Epithelial cell of esophagus (primary cell): ENCODE measurements around the gene PYM1.

Source experiments
- DNase-seq: peaks from one replicate; pipeline ENCODE4 v3.0.0; 2010; ENCODE audit warnings: low read depth
- H3K4me3 ChIP-seq: 2 replicates; pipeline ENCODE4 v1.5.1; 2011; ENCODE audit warnings: mild to moderate bottlenecking, low read length, control low read depth
- TF ChIP-seq, protein P1 (sequence below): IDR thresholded peaks from 2 replicates; pipeline ENCODE4 v1.5.1; 2011; ENCODE audit warnings: low read depth, mild to moderate bottlenecking, low read length, control low read depth, inconsistent platforms; ENCODE audit not compliant: insufficient read depth; ENCODE audit errors: missing control alignments

Gene PYM1

DNA sequence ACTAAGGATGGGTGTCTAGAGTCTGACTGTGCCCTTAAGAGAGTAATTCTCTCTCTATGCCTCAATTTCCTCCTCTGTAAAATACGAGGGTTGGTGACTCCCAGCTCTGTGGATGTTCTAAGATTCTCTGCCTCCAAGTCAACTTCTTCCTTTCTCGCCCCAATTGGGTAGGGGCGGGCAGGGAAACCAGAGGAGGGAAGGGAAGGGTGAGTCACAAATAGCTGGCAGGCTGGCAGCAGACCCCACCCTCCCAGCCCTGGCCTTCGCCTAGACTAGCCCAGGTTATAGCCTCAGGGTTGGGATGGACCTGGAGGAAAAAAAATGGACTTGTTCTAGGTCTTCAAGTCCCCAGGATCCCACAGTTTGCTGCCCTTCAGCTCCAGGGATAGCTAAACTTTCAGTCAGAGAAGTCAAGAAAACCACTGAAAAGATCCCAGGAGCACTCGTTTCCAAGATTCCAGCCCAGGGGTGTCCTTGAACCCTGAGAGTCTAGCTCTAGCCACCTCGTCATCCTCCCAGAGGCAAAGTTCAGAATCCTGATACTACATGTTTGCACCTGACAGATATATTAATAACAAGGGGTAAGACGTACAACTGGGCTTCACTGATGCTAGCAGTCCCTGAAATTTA, 5.6 kb upstream of the PYM1 start:
- TF ChIP-seq, protein P1, sequence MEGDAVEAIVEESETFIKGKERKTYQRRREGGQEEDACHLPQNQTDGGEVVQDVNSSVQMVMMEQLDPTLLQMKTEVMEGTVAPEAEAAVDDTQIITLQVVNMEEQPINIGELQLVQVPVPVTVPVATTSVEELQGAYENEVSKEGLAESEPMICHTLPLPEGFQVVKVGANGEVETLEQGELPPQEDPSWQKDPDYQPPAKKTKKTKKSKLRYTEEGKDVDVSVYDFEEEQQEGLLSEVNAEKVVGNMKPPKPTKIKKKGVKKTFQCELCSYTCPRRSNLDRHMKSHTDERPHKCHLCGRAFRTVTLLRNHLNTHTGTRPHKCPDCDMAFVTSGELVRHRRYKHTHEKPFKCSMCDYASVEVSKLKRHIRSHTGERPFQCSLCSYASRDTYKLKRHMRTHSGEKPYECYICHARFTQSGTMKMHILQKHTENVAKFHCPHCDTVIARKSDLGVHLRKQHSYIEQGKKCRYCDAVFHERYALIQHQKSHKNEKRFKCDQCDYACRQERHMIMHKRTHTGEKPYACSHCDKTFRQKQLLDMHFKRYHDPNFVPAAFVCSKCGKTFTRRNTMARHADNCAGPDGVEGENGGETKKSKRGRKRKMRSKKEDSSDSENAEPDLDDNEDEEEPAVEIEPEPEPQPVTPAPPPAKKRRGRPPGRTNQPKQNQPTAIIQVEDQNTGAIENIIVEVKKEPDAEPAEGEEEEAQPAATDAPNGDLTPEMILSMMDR = no peak
- peak; percentile 99 for DNase-seq
- peak overlapping the region; percentile 92 for H3K4me3 ChIP-seq

DNA sequence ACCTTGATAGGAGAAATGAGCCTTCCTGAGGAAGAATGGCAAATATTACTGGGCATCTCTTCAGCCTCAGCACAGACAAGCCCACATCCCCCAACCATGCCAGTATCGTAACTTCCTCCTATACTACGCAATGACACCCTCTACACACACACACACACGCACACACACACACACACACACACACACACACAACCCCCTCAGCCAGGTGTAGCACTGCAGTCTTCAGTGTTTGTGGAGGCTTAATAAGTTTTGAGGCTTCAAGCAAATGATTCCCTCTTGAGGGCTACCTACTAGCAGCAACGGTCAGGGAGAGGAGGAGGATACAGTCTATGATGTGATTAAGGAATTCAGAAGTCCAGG, 4.8 kb upstream of the PYM1 start:
- peak overlapping the region; percentile 92 for H3K4me3 ChIP-seq
- TF ChIP-seq, protein P1 = no peak
- peak; percentile 58 for DNase-seq

DNA sequence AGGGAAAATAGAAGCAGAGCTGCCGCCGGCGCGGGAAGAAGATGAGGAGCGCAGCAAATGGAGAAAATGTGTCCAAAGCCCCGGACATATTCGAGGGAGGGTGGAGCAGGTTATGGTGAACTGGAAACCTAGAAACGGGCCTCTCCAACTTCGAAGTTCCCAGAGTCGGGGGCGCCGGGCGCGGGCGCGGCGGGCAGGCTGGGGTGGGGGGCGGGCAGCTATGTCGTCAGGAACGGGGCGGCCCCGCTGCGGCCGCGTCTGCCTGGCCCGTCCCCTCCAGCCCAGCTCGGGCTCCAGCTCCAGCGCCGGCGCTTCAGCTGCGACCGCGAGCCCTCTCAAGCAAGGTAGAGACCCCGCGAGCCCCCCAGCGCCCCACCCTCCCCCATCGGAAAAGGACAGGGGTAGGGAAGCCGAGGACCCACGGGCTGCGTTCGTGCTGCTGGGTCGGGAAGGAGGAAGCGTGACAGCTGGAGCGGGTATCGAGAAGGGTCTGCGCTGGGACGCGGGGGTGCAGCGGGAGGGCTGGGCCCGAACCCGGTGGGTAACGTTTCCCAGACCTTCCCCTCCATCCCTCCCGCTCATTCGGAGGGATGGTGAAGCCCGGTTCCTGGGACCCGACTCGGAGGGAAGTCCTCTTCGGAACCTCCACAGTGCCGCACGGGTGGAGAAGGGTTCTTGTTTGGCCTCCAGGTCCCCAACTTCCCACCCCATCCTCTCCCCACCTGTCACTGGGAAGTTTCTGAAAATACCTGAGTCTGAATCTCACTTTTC, 4.3 kb upstream of the PYM1 start:
- peak overlapping the region; percentile 92 for H3K4me3 ChIP-seq
- DNase-seq = peak; percentile 67
- TF ChIP-seq, protein P1 = no peak

DNA sequence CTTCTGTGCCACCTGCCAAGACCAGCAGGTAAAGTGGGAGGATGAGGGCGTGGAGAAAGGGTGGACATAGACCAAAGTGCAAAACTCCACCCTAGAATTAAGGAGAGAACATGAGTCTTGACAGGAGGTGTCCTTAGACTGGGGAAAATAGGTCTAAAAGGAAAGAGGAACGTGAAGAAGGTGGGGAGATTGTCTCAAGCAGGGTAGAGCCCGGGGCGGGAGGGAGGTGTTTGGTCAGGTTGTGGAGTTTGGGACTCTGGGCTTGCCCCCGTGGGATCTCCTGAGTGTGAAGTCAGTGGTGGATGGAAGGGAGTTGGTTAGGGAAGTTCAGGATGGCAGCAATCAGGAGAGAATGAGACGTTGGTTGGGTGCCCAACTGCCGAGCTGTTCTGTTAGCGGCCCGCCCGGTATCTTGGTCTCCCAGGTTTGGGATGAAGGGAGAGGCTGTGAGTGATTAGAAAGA, 3.7 kb upstream of the PYM1 start:
- peak overlapping the region; percentile 92 for H3K4me3 ChIP-seq
- TF ChIP-seq, protein P1 = no peak
- no peak for DNase-seq

DNA sequence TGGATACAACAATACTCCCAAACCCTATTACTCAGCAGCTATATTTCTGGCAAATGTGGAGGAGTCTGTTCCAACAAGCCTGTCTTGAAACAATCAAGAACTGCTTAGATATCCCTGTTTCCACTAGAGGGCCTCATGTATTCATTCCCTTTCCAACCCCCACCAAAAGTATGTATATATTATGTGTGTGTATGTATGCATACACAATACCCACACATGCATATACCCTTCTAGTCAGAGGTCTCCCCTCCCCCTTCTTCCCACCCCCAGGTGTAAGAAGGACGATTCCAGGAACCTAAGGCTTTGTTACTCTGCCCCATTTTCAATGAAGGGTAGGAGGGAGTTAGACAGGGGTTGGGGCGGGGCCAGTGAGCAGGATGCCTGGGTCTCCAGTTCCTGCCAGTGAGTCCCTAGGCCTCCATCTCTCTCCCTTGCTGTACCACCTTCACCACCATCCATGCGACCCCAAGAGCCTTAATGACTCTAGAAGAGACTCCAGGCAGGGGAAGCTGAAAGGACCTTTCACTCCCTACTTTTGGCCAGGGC, 3.1 kb upstream of the PYM1 start, which contains the start of gene DGKA:
TSS of gene DGKA (plus strand) at position 392 of the 546 bp plus-strand sequence. CDS start 5,342 bp downstream, outside the sequence.
- TF ChIP-seq, protein P1 = peak; percentile 72
- H3K4me3 ChIP-seq = peak within 1 kb of the TSS; percentile 92
- DNase-seq = peak; percentile 92

DNA sequence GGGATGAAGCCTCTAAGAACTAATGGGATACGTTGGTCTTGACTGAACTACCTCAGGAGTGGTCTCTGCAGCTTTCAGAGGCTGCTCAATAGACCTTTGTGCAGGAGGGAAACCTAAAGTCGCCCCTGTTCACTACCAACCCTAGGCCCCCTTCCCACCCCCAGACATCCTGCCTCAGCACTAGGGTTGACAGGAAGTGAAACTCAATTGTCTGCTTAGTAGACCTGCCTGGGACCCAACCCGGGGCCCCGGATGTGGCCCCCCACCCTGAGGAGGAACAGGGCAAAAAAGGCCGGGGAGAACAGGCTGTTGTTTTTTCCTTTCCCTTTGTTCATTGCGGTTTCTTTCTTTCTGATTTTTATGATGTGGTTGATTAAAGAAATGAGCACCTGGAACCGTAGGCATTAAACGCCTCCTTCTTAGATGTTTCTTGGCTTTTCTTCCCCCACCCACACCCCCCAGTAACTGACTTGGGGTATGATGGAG, 1.7 kb upstream of the PYM1 start:
- no peak overlapping the region for H3K4me3 ChIP-seq
- TF ChIP-seq, protein P1 = no peak
- no peak for DNase-seq
